Upper lobe of left lung (tissue), 4 donors: ENCODE results near the gene WNK2.

ENCODE experiments used
- CTCF ChIP-seq, 6 experiments: fragments of 450-650 bp in 4 of 6; fragments of 200-600 bp in 2 of 6; sonication (generic) in 2 of 6; IDR thresholded peaks; one replicate each; pipeline ENCODE4 v1.5.1; 2016 to 2019; ENCODE audit warnings: antibody characterized with exemption in 6 of 6
- EP300 ChIP-seq, 4 donors: sonication (generic); formaldehyde crosslinking; IDR thresholded peaks; one replicate each; pipeline ENCODE4 v1.5.1; 2017; ENCODE audit warnings: antibody characterized with exemption in 4 of 4, control low read depth in 2 of 4
- POLR2A ChIP-seq, 4 donors: fragments of 450-650 bp; IDR thresholded peaks; one replicate each; pipeline ENCODE4 v1.5.1; 2016 to 2017; ENCODE audit warnings: antibody characterized with exemption in 4 of 4, mild to moderate bottlenecking in 2 of 4
- POLR2AphosphoS5 ChIP-seq, 2 donors: sonication (generic); formaldehyde crosslinking; IDR thresholded peaks; one replicate each; pipeline ENCODE4 v1.5.1; 2017; ENCODE audit warnings: antibody characterized with exemption in 2 of 2

DNA sequence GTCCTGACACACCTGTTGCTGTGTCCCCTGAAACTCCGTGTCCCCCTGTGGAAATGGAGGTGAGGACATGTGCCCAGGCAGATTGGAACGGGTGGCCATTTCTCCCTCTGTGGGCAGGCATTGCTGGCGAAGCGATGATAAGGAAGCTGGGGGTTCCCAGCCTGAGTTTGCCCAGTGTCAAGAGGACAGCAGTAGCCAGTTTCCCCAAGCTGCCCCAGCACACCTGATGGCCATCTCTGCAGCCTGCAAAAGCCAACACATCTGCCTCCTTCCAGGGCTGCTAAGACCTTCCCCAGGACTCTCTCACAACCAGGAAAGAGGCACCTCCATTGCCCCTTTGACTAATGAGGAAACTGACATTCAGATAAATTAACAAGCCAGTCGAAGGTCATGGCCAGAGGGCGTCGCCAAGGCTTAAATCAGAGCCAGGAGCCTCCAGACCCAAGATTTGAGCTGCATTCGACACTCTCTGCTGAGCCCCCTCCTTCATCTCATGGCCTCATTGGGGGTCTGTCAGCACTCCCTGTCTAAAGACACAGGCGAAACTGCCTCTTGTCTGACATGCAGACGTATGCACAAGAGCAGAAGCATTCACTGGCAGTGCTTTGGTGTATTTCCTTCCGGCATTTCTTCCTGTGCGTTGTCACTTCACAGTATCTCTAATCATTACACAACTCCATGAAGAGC, 10.4 kb upstream of the WNK2 start:
- no peak for TF ChIP-seq CTCF (IDR thresholded peaks at IDR 0.05)
- TF ChIP-seq POLR2A (IDR thresholded peaks at IDR 0.05), result no peak
- TF ChIP-seq POLR2AphosphoS5 (IDR thresholded peaks at IDR 0.05), result no peak
- TF ChIP-seq EP300 (IDR thresholded peaks at IDR 0.05), result no peak
